Pancreas (tissue), 10 donors: ENCODE measurements around the gene RFLNA. TPM values are rescaled to one million over a fixed set of nuclear protein-coding genes. Genes with fewer than 3 reads are reported as not detected.
A peak's percentile ranks its signal among the peaks of the same experiment; 100 is the strongest.

ENCODE experiments used
- ATAC-seq, 4 donors: fragments of 200-7000 bp; cut with Tn5 transposase; one replicate each; pipeline versions ENCODE4 v1.8.0 to v1.9.1; 2020; ENCODE audit warnings: mild to moderate bottlenecking in 4 of 4, moderate library complexity in 4 of 4
- DNase-seq, 6 donors: peaks; one replicate each; pipeline ENCODE4 v3.0.0-alpha.2; 2020
- FAIRE-seq: peaks from 2 replicates; lab custom pipeline; 2012; peaks lifted over from hg19 to GRCh38; lab: Jason Lieb, UNC
- H3K27ac ChIP-seq, 4 donors: fragments of 200-600 bp; sonication (generic); 1 replicate in 3 of 4; 2 replicates in 1 of 4; pipeline versions ENCODE4 v1.5.0 to v1.8.0; 2020
- H3K27me3 ChIP-seq, 4 donors: fragments of 200-600 bp; one replicate each; pipeline ENCODE4 v1.8.0; 2021
- H3K36me3 ChIP-seq, 3 donors: fragments of 200-600 bp; sonication (generic) in 1 of 3; one replicate each; pipeline versions ENCODE4 v1.5.0 to v1.8.0; 2020 to 2021
- H3K4me1 ChIP-seq, 3 donors: fragments of 200-600 bp; one replicate each; pipeline ENCODE4 v1.8.0; 2021
- H3K4me3 ChIP-seq, 4 donors: fragments of 200-600 bp; sonication (generic) in 2 of 4; one replicate each; pipeline versions ENCODE4 v1.5.0 to v1.8.0; 2020 to 2021
- H3K9me3 ChIP-seq, 4 donors: fragments of 200-600 bp; one replicate each; pipeline ENCODE4 v1.8.0; 2021
- WGBS, 2 donors: extraction: QIAGEN DNeasy Blood & Tissue Kit; methylation state at CpG; one replicate each; pipeline ENCODE4 v1.1.7; 2013; 5-methylcytosine and 5-hydroxymethylcytosine counted together
- intact Hi-C, 3 donors: fragments of 100-400 bp; cut with DNase I; formaldehyde crosslinking; loops; one replicate each; pipeline versions ENCODE4 v1.11.1 to v1.14.2; 2022
- polyA plus RNA-seq, 2 donors: library from polyadenylated mRNA; stranded (reverse); fragments of 200-250 nt; gene quantifications; one replicate each; pipeline ENCODE4 v1.2.3, GENCODE V29; 2013
- total RNA-seq, 6 donors: library from RNA; stranded (reverse); fragmentation: NEBNext Ultra II Directional in 4 of 6; extraction: Animal tissue kit (Norgen Biotek cat#: 25700) in 4 of 6; gene quantifications; one replicate each; pipeline versions ENCODE4 v1.2.1 to v1.2.4, GENCODE V29; 2021 to 2023
- TF ChIP-seq, protein P1 (sequence below), 4 donors: fragments of 200-600 bp; sonication (generic) in 3 of 4; IDR thresholded peaks; one replicate each; pipeline versions ENCODE4 v1.5.0 to v1.8.0; 2021; ENCODE audit warnings: antibody characterized with exemption in 4 of 4
- donor health status: healthy with polysubstance abuse.
- donor health status: DM: no; HTN: no; CAD: no; lungs with moderate emphysema.
- donor health status: DM: no; HTN: no; CAD: no.
- donor health status: control.
- donor health status: control.
- donor health status: Bipolar disorder and iron deficiency.
- donor health status: DM: yes; HTN: yes; CAD: no.
- donor health status: DM: no; HTN: no; CAD: no.
- donor health status: DM: no; HTN: no; CAD: no.
- donor health status: DM: yes; HTN: yes; CAD: no.

The RFLNA gene
- total and polyA plus RNA-seq, 8 donors = 0.09 to 1.3 (median 0.45) TPM

DNA sequence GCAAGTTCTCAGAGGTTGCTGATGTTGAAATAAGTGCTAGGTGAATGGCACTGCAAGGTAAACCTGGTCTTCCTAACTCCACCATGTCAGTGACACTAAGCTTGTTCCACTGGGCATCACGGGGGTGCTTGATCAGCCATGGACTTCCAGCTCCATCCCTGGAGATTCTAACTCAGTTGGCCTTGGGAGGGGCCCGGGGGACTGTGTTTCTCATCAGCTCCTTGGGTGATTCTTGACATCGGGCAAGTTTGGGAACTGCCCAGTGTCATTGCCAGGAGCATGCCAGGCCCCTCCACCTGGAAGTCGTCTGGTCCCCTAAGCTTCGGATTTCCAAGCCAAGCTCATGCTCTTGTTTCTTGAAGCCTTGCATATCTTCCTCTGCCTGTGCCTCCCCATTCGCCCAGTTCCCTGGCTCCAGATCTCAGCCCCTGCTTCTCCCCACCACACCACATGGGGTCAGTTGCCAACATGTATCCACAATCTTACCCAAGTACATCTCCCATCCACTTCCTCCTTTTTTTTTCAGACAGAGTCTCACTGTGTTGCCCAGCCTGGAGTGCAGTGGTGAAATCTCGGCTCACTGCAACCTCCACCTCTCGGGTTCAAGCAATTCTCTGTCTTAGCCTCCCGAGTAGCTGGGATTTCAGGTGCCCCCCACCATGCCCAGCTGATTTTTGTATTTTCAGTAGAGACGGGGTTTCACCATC is 30.7 kb upstream of the RFLNA start:
- no peaks in the 10 kb centered on the region for H3K27me3 ChIP-seq
- no peaks in the 10 kb centered on the region for H3K36me3 ChIP-seq
- H3K4me3 ChIP-seq = no peak overlapping the region
- H3K4me1 ChIP-seq = no peaks in the 10 kb centered on the region
- ATAC-seq (no peak), DNase-seq (no peak), FAIRE-seq (no peak)
- no peak overlapping the region for H3K27ac ChIP-seq
- 89 to 99% methylated on average over 10 of the region's 10 CpGs for WGBS, 2 donors
- intact Hi-C loops = no loop called here
- no peaks in the 10 kb centered on the region for H3K9me3 ChIP-seq
- TF ChIP-seq, protein P1, sequence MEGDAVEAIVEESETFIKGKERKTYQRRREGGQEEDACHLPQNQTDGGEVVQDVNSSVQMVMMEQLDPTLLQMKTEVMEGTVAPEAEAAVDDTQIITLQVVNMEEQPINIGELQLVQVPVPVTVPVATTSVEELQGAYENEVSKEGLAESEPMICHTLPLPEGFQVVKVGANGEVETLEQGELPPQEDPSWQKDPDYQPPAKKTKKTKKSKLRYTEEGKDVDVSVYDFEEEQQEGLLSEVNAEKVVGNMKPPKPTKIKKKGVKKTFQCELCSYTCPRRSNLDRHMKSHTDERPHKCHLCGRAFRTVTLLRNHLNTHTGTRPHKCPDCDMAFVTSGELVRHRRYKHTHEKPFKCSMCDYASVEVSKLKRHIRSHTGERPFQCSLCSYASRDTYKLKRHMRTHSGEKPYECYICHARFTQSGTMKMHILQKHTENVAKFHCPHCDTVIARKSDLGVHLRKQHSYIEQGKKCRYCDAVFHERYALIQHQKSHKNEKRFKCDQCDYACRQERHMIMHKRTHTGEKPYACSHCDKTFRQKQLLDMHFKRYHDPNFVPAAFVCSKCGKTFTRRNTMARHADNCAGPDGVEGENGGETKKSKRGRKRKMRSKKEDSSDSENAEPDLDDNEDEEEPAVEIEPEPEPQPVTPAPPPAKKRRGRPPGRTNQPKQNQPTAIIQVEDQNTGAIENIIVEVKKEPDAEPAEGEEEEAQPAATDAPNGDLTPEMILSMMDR (IDR thresholded peaks at IDR 0.05) = no peak

DNA sequence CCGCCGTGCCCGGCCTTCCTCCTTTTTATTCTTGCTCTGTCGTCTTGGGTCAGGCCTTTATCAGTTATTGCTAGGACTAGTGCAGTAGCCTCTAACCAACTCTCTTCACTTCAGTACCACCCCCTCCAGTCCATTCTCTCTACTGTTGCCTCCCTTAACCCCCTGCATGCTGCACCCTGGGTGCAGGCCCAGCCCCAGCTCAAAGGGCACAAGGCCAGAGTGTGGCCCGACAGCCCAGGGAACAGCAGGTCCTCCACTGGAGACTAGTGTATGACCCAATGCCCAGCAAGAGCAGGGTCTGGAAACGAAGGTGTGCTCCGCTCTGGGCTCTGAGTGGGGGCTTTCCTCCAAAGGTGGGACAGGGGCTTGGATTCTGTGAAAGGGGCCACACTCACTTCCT is 30.0 kb upstream of the RFLNA start:
- TF ChIP-seq, protein P1 (IDR thresholded peaks at IDR 0.05) = no peak
- 88 to 91% methylated on average over 7 of the region's 7 CpGs for WGBS, 2 donors
- H3K4me3 ChIP-seq = no peak overlapping the region
- intact Hi-C loops = no loop called here
- no peak for ATAC-seq
- no peaks in the 10 kb centered on the region for H3K36me3 ChIP-seq
- H3K27ac ChIP-seq = no peak overlapping the region
- H3K9me3 ChIP-seq = no peaks in the 10 kb centered on the region
- no peak for DNase-seq
- FAIRE-seq = no peak
- no peaks in the 10 kb centered on the region for H3K27me3 ChIP-seq
- H3K4me1 ChIP-seq = no peaks in the 10 kb centered on the region

- intact Hi-C loops = no loop called here
- H3K27me3 ChIP-seq = no peaks in the 10 kb centered on the region
- DNase-seq (no peak), FAIRE-seq (no peak), ATAC-seq (no peak)
- TF ChIP-seq, protein P1 (IDR thresholded peaks at IDR 0.05) = no peak
- no peaks in the 10 kb centered on the region for H3K4me1 ChIP-seq
- no peak overlapping the region for H3K4me3 ChIP-seq
- H3K9me3 ChIP-seq = no peaks in the 10 kb centered on the region
- H3K27ac ChIP-seq = no peak overlapping the region
- H3K36me3 ChIP-seq = no peaks in the 10 kb centered on the region
- WGBS, 2 donors = 59 to 75% methylated on average over 4 of the region's 4 CpGs
Measured at GRCh38 chr12:124267205-124267778, 27.6 kb upstream of the RFLNA start.

DNA sequence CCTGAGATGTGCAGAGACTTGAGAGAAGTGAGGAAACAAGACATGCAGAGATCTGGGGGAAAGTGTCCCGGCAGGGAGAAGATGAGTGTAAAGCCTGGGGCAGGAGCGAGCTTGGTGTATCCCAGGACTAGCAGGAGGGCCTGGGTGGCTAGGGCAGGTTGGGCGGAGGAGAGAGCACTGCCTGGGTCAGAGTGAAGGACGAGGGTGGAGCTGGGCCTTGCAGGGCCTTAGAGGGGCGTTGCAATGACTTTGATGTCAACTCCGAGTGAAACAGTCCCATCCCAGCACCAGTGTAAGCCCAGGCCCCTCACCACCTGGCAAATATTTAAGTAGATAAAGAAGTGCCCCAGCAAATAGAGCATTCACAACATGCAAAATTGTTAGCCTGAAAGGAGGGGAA is 24.2 kb upstream of the RFLNA start:
- intact Hi-C loops = loop anchor here in 1 of 3 donors (10.0 kb wide), 1 partner anchor 196 kb away; no protein-coding TSS in a partner anchor
- ATAC-seq = no peak
- Histone ChIP-seq H3K4me1 (no peaks in the 10 kb centered on the region), H3K9me3 (no peaks in the 10 kb centered on the region), H3K27ac (no peak overlapping the region), H3K27me3 (no peaks in the 10 kb centered on the region), H3K4me3 (no peak overlapping the region), H3K36me3 (no peaks in the 10 kb centered on the region)
- no peak for FAIRE-seq
- 85 to 88% methylated on average over 6 of the region's 6 CpGs for WGBS, 2 donors
- DNase-seq = no peak
- TF ChIP-seq, protein P1 (IDR thresholded peaks at IDR 0.05) = no peak

DNA sequence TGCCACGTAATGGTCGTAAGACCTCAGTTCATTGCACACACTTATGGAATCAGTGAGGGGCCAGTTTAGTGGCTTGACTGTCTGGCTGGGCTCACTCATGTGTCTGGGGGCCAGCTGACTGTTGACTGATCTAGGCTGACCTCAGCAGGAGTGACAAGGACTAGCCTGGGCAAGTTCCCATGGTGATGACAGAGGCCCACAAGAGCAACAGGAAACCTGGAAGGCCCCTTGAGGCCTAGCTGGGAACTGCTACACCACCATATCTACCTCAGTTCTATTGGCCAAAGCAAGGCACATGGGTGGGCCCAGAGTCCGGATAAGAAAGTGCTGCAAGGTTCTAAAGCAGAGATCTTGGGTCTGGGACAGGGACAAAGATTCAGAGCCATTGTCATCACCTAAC is 21.3 kb upstream of the RFLNA start:
- no peaks in the 10 kb centered on the region for H3K36me3 ChIP-seq
- intact Hi-C loops = loop anchor here in 1 of 3 donors (10.0 kb wide), 1 partner anchor 199 kb away; no protein-coding TSS in a partner anchor
- H3K4me3 ChIP-seq = no peak overlapping the region
- no peaks in the 10 kb centered on the region for H3K9me3 ChIP-seq
- DNase-seq (no peak), FAIRE-seq (no peak), ATAC-seq (peak in 2 of 4 donors; percentile 53 to 70)
- no peaks in the 10 kb centered on the region for H3K27me3 ChIP-seq
- H3K27ac ChIP-seq = no peak overlapping the region
- H3K4me1 ChIP-seq = no peaks in the 10 kb centered on the region
- 95 to 99% methylated on average over 3 of the region's 3 CpGs for WGBS, 2 donors
- TF ChIP-seq, protein P1 (IDR thresholded peaks at IDR 0.05) = no peak
